ENCODE data around the gene CACNG4. TPM values are rescaled to one million over a fixed set of nuclear protein-coding genes. Genes with fewer than 3 reads are reported as not detected.

The CACNG4 gene
- total RNA-seq, 2 donors from 2014 or later, result 9.5 to 12.9 TPM

- 78% methylated on average over 29 of the region's 32 CpGs for WGBS
- Histone ChIP-seq H3K27ac (no peak within 1 kb of the TSS), H3K36me3 (no peaks in the 10 kb centered on the region), H3K27me3 (replicated peaks; ENCODE audit: insufficient read depth) (no peaks in the 10 kb centered on the region), H3K9me3 (no peaks in the 10 kb centered on the region), H3K4me3 (no peak within 1 kb of the TSS), H3K4me1 (replicated peaks) (no peaks in the 10 kb centered on the region)
- no peak for DNase-seq (ENCODE audit: low spot score)
- TF ChIP-seq CTCF (IDR thresholded peaks at IDR 0.05) (no peak), POLR2A (IDR thresholded peaks at IDR 0.05) (no peak), POLR2AphosphoS5 (IDR thresholded peaks at IDR 0.05) (no peak)
- intact Hi-C loops (cut with DNase I), result no loop called here
Measured at GRCh38 chr17:67044016-67044772, 79.7 kb downstream of the CACNG4 start, which contains the start of gene CACNG1. Gene CACNG1 (plus strand): TSS chr17:67044554. CDS start chr17:67044661, 107 bp downstream.

GRCh38 chr17:67044940-67045339 is 80.4 kb downstream of the CACNG4 start:
- Histone ChIP-seq H3K9me3 (no peaks in the 10 kb centered on the region), H3K36me3 (no peaks in the 10 kb centered on the region), H3K27me3 (replicated peaks; ENCODE audit: insufficient read depth) (no peaks in the 10 kb centered on the region), H3K4me1 (replicated peaks) (no peaks in the 10 kb centered on the region), H3K4me3 (no peak overlapping the region), H3K27ac (no peak overlapping the region)
- intact Hi-C loops (cut with DNase I), result no loop called here
- no peak for DNase-seq (ENCODE audit: low spot score)
- TF ChIP-seq POLR2AphosphoS5 (IDR thresholded peaks at IDR 0.05) (no peak), POLR2A (IDR thresholded peaks at IDR 0.05) (no peak)
- 98% methylated on average over 5 of the region's 5 CpGs for WGBS

GRCh38 chr17:67046398-67046797 is 81.9 kb downstream of the CACNG4 start:
- Histone ChIP-seq H3K27ac (no peak overlapping the region), H3K27me3 (replicated peaks; ENCODE audit: insufficient read depth) (no peaks in the 10 kb centered on the region), H3K4me3 (no peak overlapping the region), H3K9me3 (no peaks in the 10 kb centered on the region), H3K4me1 (replicated peaks) (no peaks in the 10 kb centered on the region), H3K36me3 (no peaks in the 10 kb centered on the region)
- DNase-seq (ENCODE audit: low spot score), result no peak
- intact Hi-C loops (cut with DNase I), result no loop called here
- TF ChIP-seq CTCF (IDR thresholded peaks at IDR 0.05) (no peak), POLR2AphosphoS5 (IDR thresholded peaks at IDR 0.05) (no peak), POLR2A (IDR thresholded peaks at IDR 0.05) (no peak)
- 78% methylated on average over 4 of the region's 4 CpGs for WGBS

GRCh38 chr17:67047382-67047781 is 82.9 kb downstream of the CACNG4 start:
- Histone ChIP-seq H3K27me3 (replicated peaks; ENCODE audit: insufficient read depth) (no peaks in the 10 kb centered on the region), H3K36me3 (no peaks in the 10 kb centered on the region), H3K4me1 (replicated peaks) (no peaks in the 10 kb centered on the region), H3K9me3 (no peaks in the 10 kb centered on the region), H3K27ac (no peak overlapping the region), H3K4me3 (no peak overlapping the region)
- no peak for TF ChIP-seq POLR2AphosphoS5 (IDR thresholded peaks at IDR 0.05)
- no peak for TF ChIP-seq CTCF (IDR thresholded peaks at IDR 0.05)
- TF ChIP-seq POLR2A (IDR thresholded peaks at IDR 0.05), result no peak
- DNase-seq (ENCODE audit: low spot score), result no peak
- intact Hi-C loops (cut with DNase I), result no loop called here
- WGBS, result 54% methylated on average over 1 of the region's 1 CpG

GRCh38 chr17:67049025-67049739 is 84.7 kb downstream of the CACNG4 start:
- DNase-seq (ENCODE audit: low spot score), result no peak
- H3K27ac ChIP-seq, result no peak overlapping the region
- no peaks in the 10 kb centered on the region for H3K9me3 ChIP-seq
- 86% methylated on average over 5 of the region's 5 CpGs for WGBS
- no peaks in the 10 kb centered on the region for H3K4me1 ChIP-seq (replicated peaks)
- intact Hi-C loops (cut with DNase I), result no loop called here
- TF ChIP-seq POLR2AphosphoS5 (IDR thresholded peaks at IDR 0.05), result no peak
- TF ChIP-seq CTCF (IDR thresholded peaks at IDR 0.05), result no peak
- no peak for TF ChIP-seq POLR2A (IDR thresholded peaks at IDR 0.05)
- no peaks in the 10 kb centered on the region for H3K27me3 ChIP-seq (replicated peaks; ENCODE audit: insufficient read depth)
- no peaks in the 10 kb centered on the region for H3K36me3 ChIP-seq
- no peak overlapping the region for H3K4me3 ChIP-seq
